Iris pigment epithelial cell (primary cell): ENCODE measurements around the gene ACAA2.

Source experiments
- DNase-seq: peaks from one replicate; pipeline ENCODE4 v3.0.0-alpha.2; 2011; ENCODE audit warnings: low read depth

The ACAA2 gene

DNA sequence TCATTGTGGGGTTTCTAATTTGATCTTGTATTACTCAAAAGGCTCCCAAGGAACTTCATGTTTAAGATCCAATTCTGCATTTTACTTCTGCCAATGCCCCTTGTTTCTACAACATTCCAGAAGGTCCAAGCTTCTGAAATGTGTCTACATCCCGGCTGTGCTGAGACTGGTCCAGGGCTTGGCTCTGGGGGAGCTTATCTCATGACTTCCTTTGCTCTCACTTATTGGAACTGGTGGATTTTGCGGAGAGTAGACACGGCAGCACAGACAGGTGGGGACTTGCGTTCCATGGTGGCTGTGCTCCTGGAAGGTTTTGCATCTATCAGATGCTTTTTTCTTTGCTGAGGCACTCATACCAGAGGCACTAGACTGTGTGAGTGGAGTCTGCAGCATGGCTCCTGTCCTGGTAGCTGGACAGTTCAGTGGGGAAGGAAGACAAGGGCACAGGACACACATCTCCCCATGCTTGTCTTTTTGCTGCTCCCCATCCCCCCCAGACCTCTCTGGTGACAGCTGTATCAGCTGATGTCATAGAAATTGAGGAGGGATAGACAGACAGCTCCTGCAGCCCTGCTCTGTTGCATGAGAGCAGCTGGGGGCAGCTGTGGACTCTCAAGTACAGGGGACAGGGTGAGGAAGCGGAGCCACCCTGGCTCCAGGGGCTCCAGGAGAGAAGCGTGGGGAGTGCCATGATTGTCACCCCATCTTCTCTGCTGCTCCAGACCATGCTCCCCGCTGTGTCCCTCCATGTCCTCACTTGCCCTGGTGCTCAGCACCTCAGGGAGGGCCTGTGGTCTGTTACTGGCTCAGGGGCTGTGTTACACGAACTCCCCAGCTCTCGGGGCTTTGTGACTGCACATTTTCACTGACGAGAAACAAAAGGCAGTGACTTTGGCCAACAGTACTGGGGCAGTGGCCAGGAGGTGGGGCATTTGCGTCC lies 46.0 kb downstream of the ACAA2 start:
- DNase-seq, result no peak

DNA sequence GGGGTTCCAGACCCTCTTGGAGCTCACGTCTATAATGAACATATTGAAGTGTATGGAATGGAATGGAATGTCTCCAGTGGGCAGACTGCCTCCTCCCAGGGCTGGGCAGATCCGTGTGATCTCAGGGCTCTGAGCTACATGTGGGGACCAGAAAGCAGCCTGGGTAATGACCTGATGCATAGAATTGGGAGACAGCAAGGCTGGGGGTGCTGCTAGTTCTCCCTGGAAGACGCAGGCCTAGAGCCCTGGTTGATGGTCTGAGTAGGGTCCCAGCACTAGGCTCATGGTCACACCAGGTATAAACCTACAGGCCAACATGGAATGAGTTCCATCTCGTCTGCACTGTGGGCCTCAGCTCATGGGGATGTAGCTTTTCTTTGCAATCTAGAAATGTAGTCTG lies 46.7 kb downstream of the ACAA2 start:
- no peak for DNase-seq

DNA sequence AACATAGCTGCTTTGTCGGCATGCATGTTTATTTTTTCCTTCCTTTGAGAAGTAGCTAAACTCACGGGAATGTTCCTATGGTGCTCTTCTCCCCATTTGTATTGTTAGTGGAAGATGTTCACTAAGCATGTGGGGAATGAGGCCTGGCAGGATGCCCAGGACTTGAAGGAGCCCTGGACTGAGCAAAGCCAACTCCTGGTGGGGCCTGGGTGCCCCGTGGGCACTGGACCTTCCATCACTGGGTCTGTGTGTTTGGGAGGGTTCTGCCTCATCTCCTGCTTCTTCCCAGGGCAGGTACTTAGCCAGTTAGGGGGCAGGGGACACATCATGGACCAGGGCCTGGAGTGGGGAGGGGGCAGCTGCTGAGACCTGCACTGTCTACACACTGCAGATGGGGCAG lies 49.3 kb downstream of the ACAA2 start:
- DNase-seq, result peak; percentile 49

DNA sequence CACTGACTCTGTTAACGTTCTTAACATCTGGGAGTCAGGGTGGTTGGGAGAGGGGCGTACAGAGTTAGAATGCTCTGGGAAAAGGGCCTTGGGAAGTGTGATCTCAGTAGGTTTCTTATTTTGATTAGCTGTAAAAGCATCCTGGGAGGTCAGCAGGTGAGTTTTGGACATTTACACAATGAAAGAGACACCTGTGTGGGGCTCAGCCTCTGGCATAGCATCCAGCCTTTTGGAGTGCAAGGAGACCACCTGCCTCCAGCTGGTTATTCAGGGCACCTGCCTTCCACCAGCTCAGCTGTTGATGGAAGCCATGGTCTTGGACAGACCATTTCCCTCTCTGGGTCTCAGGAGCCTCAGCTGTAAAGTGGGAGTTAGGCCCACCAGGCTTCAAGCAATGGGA lies 49.7 kb downstream of the ACAA2 start:
- DNase-seq, result no peak

DNA sequence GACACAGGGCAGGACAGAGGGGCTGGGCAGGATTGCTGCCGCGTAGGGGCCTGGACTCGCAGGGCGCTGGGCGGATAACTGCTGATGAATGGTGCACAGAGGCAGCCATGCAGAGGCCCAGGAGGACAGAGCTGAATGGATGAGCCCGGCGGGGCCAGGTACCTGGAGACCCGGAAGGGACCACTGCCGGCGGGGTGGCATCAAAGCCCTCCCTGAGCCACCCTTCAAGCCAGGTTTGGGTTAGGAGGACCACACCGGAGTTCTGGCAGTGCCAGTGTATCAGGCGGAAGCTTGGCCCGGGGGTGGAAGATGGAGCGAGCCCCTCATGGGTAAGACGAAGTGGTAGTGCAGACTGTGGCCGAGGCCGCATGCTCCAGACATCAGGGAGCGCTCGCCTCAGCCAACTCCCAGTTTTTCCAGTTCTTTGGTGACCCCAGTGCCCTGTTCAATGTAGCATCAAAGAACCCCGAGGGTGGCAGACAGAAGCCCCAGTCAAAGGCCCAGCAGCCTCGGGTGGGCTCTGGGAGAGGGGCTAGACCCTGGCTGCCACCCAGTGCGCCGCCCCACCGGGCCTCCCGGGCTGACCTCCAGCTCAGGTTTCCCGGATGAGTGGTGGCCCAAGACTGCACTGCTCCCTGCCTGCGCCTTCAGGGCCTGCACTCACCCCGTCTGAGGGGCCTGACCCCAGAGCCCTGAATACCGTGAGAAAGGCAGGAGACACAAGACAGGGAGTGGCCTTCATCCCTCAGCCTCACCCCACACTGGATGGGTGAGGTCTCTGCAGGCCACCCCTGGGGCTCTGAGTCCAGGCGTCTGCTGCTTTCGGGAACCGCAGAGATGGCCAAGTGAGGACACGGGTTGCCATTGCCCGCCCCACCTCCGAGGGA lies 50.9 kb downstream of the ACAA2 start:
- DNase-seq, result no peak

DNA sequence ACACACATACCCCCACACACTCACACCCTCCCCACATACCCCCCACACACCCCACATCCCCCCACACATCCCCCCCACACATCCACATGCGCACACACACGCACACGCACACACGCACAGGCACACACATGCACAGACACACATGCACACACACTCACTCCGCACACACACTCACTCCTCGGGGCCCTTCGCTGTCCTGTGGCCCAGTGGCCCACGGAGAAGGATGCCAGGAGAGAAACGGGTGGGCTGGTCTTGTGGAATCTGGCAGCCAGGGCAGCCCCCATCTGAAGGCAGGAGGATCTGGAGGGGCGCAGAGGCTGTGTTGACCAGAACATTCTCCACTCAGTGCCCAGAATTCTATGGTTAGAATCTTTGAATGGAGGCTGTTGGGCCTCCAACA lies 51.6 kb downstream of the ACAA2 start:
- no peak for DNase-seq

DNA sequence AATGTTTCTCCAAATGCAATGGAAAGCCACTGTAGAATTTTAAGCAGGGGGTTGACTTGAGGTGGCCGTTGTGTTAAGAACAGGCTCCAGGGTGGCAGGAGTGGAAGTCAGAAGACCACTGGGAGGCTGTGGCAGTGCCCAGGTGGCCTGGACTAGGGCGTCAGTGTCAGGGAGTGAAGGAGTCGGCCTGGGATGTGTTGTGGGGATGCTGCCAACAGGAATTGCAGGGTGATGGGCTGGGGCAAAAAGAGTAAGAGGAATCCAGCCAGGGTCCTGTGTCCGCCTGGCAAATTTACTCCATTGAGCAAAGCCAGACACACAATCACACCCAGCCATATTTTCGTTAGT lies 55.1 kb downstream of the ACAA2 start:
- no peak for DNase-seq

DNA sequence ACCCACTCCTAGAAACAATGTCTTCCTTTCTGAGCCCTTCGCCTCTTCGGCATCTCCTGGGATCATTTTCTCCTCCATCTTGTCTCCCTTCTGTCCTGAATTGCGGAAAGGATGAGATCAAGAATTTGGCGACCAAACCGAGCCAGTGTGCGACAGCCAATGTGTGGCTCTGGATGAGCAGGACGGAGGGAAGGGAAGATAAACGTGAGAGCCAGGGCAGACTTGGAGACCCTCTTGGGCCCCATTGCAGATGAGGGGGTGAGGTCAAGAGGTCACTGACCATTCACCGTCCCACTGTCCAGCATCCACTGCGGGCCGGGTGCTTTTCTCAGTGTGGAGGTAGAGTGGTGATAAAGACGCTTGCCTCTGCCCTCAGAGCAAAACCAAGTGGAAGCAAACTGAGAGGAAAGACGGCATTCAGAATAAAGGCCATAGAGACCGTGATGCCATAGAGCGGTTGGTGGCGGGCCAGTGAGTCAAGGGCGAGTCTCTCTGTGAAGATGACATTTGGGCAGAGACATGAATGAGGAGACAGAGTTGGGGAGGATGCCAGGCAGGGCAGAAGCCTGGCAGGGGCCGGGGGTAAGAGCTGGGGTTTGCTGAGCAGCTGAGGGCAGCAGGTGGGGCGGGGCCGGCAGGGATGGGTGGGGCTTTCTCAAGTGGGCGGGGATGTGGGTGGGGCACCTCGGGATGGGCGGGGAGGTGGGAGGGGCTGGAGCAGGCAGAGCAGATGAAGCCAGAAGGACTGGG lies 55.6 kb downstream of the ACAA2 start:
- no peak for DNase-seq

DNA sequence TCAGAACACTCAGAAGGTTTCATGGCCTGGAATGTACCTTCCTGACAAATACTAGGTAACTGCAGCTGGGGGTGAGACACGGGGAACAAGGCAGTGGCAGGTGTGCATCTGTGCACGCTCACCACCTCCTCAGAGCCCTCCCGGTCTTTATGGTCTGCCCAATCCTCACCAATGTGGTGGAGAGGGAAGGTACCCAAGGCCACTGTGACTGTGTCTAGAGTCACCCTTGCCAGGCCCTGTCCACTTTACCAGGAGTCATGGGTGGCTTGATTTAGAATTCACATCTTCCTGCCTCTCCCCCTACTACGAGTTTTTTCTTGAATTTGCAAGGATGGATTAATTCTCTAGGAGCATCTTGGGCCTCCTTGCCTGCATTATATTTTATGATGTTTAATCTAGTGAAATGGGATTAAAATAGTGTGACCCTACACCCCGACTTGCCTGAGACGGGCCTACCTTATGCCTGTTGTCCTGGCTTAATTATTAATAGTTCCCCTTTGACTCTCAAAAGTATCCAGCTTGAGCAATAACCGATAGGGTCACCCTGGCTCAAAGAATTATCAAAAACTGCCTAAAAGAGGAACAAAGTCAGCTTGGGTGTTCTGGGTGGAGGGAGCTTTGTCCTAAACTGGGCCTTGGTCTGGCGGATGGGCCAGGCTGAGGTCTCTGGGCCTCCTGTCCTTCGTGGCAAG lies 56.5 kb downstream of the ACAA2 start:
- no peak for DNase-seq

DNA sequence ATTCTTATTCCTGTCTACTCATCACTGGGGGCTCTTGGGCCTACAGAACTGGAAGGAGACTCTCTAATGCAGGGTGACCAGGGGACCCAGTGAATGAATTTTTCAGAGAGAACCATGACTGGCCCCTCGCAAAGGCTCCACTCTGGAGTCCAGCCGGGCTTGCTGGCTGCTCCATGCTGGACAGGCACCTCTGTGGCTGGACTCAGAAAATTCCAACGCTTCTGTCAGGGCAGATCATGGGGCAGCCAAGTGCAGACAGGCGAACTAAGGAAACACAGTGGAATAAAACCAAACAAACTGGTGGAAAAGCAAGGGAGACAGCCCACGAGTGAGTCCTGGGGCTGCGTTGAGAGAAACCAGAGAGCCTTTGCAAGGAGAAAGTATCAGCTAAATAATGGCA lies 57.2 kb downstream of the ACAA2 start:
- DNase-seq, result no peak

DNA sequence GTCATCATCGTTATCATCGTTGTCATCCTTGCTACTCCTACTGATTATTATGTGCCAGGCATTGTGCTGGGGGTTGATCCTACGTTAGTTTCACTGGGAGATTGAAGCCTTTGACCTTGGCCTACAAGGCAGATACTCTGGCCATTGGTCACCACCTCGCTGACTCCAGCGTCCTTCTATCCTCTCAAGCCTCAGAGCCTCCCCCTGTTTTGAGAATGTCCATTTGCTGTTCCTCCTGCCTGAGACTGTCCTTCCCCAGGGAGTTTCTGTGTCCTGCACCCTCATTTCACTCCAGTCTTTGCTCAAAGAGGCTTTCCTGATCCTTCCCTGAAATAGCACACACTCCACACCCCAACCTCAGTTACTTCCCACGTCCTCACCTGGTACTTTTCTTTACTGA lies 57.8 kb downstream of the ACAA2 start:
- no peak for DNase-seq

DNA sequence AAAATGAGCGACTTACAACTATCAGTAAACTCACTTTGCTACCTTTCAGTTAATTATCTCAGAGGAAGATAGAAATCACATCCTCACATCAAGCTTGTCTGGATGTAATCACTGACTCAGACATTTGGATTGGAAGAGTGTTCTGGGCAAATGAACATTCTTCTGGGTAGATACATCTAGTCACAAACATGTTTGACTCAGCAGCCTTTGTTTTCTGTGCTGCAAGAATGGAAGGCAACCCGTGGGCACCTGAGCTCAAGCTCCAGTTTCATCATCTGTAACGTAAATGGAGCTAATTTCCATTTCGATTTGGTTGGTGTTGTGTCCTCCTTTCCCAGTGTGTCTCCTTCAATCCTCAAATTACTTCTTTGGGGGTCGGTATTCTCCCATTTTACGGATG lies 58.5 kb downstream of the ACAA2 start:
- DNase-seq, result peak; percentile 64

DNA sequence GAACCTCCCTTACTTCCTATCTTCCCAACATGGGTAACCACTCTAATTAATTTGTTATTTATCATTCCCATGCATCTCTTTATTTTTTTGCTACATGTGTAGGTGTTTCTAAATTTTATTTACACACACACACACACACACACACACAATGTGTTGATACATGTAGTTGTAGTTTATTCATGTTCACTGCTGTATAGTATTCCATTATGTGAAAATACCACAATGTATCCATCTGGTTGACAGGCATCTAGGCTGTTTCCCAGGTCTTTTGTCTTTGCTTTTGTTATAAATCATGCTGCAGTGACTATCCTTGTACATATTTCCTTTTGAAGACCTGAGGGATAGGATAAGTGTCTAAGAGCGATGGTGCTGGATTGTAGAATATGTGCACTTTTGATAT lies 59.7 kb downstream of the ACAA2 start:
- DNase-seq, result no peak

DNA sequence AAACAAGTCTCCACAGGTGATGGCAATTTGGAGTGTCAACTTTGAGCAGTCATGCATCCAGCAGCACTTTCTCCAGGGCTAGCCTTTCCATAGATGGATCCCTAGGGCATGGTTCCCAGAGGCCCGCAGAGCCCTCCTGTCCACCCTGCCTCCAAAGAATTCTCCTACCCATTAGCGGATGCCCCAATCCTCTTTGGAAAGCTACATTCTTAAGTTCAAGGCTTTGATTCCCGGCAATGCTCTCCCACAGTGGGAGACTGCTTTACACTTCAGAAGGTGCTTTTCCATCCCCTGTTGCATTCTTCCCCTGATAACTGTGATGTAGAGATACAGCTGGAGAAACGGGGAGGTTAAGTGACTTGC lies 61.3 kb downstream of the ACAA2 start:
- DNase-seq, result no peak

DNA sequence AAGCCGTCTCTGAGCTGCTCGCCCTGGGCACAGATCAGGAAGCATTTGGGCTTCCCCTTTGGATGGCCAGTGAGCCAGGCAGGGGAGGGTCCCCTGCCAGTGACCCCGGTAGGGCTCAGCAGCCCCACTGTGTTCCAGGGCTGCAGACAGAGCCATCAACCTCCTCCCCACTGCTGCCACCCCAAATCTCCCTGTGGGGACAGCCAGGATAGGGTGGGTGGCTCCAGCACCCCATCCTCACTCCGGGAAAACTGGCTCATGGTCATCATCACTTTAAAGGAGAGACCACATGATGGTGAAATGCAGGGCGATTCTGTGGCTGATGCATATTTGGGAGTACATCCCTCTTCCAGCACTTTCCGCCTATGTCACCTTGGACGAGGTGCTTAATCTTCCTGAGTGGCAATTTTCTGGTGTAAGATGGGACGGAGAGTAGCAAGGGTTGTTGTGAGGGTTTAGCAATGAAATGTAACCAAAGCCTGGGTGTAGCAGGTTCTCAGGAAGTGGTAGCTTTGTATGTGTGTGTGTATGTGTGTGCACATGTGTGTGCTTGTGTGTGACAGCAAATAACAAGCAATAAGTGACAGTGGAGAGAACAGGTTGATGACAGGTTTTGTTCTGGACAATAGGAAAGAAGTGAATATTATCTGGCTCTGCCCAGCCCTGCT lies 61.8 kb downstream of the ACAA2 start:
- no peak for DNase-seq

DNA sequence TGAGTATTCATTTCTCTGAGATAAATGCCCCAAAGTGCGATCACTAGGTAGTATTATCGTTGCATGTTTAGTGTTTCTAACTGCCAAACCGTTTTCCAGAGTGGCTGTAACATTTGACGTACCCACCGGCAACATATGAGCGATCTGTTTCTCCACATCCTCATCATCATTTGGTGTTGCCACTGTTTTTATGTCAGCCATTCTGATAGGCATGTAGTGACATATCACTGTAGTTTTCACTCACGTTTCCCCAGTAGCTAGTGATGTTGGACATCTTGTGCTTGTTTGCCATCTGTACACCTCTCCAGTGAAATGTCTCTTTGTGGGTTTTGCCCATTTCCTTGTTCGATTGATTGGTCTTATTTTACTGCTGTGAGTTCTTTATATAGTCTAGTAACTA lies 63.8 kb downstream of the ACAA2 start:
- no peak for DNase-seq

DNA sequence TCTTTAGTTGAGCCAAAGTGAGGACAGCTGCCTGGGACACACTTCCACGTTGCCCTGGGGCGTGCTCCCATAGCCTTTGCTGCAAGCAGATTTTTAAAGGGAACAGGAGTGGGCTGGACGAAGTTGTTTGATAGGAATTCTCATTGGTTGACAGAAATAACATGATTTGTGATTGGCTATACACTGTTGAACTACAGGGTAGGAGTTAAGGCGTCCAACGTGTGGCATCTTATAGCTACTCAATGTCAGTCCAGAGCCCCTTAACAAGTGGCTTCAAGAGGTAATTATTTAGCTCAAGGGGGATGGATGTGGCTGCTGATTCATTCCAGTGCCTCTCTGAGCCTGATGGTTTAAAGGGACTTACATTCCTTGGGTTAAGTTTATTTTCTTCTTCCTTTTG lies 65.5 kb downstream of the ACAA2 start:
- peak; percentile 44 for DNase-seq

DNA sequence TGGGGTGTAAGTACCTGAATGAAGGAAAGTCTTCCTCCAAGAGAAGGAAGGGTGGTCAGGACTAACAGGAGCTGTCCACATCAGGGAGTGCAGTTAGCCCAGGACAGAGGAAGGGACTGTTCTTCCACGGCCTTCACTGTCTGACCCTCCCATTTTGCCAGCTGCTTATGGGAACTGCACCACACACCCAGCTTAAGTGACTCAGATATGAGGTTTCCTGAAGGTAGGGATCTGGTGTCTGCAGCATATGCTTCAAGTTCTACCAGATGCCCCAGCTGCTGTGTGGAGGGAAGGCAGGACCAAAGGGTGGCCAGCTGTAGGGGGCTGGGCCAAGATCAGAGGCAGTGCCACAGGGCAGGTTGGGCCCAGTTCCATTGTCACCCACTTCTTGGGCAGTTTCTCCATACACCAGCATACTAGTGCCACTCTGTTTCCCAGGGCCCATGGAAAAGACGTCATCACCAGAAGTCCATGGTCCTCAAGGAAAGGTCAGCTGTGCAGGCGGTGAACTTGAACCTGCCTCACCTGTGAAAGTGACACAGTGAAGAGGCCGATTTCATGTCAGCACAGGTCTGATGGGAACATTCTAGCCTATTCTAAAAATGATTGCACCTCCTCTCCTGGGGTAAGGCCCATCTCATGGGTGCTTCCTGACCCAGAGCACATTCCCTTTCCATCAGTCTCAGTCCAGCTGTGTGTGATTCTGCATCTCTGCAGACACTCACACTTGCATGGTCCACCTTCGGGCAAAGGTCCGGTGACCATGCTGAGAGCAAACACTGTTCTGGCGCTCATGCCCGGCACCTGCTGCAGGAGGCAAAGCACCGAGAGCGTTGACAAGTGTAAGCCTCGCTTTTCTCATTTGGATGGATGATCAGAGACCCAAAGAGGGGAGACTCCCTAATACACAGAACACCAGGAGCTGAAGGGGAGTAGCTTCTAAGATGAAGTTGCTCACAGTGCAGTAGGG lies 68.0 kb downstream of the ACAA2 start:
- no peak for DNase-seq

DNA sequence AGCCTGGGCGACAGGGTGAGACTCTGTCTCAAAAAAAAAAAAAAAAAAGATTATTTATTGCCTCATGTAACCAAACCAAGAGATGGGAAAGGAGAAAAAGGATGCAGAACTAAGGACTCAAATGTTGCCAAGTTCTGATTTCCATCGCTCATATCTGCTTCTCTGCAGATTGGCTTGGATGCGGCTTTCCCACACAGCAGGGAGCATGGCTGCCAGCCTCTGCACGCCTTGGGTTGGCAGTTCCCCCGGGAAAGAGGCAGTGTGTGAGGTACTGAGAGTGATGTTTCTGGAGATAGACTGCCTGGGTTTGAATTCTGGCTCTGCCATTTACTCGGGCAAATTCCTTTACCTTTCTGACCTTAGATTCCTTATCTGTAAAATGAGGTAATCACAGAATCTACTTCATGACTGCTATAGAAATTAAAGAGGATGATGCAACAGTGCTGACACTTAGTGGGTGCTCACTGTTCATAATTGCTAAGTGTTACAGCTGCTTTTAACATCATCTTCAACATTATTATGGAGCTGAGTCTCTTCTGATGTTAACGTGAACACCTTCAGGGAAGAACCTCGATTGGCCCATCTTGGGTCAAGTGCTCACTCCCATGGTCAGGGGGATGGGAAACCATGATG lies 68.8 kb downstream of the ACAA2 start:
- DNase-seq, result no peak

DNA sequence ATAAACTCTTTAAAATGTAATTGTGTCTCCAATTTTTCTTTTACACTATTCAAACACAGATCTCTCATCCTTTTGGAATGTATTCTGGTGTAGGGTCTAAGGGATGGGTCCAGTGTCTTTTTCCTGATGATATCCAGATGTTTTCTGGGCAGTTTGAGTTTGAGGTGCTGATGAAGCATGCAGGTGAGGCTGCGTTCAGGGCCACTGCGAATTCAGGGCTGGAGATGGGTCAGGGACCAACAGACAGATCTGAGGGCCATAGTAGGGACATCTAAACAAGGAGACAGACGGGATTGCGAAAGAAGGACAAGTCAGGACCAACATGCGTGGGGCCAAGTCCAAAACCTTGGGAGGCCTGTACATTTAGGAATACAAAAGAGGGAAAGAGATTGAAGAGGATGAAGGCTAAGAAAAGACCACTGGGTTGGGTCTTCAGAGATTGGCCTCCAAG lies 70.2 kb downstream of the ACAA2 start:
- no peak for DNase-seq
